Breast epithelium (tissue), 4 donors: ENCODE results near the gene RGMA. TPM values are rescaled to one million over a fixed set of nuclear protein-coding genes. Genes with fewer than 3 reads are reported as not detected.
A peak's percentile ranks its signal among the peaks of the same experiment; 100 is the strongest.

Experiments
- DNase-seq, 2 donors: peaks; one replicate each; pipeline ENCODE4 v3.0.0-alpha.2; 2019; ENCODE audit warnings: low spot score in 2 of 2
- H3K27ac ChIP-seq, 2 donors: fragments of 200-600 bp; sonication (generic) in 1 of 2; one replicate each; pipeline ENCODE4 v1.5.1; 2016 to 2019; ENCODE audit warnings: mild to moderate bottlenecking in 1 of 2
- H3K27me3 ChIP-seq, 2 donors: fragments of 200-600 bp; sonication (generic) in 1 of 2; one replicate each; pipeline versions ENCODE4 v1.5.1 to v1.6.0; 2017 to 2019; ENCODE audit warnings: control low read depth in 1 of 2, mild to moderate bottlenecking in 1 of 2
- H3K36me3 ChIP-seq: fragments of 200-600 bp; one replicate; pipeline ENCODE4 v1.5.1; 2019
- H3K4me1 ChIP-seq, 2 donors: fragments of 200-600 bp; sonication (generic); one replicate each; pipeline ENCODE4 v1.5.1; 2016 to 2019; ENCODE audit warnings: control low read depth in 1 of 2
- H3K4me3 ChIP-seq, 3 donors: fragments of 200-600 bp; sonication (generic); 1 replicate in 2 of 3; 2 replicates in 1 of 3; pipeline ENCODE4 v1.5.1; 2016 to 2019; ENCODE audit warnings: mild to moderate bottlenecking in 3 of 3, moderate library complexity in 2 of 3
- H3K9me3 ChIP-seq, 2 donors: fragments of 200-600 bp; sonication (generic) in 1 of 2; one replicate each; pipeline ENCODE4 v1.5.1; 2016 to 2019; ENCODE audit warnings: control low read depth in 1 of 2
- CTCF ChIP-seq, 3 donors: fragments of 450-650 bp; IDR thresholded peaks; one replicate each; pipeline ENCODE4 v1.5.1; 2016 to 2017; ENCODE audit warnings: antibody characterized with exemption in 3 of 3, mild to moderate bottlenecking in 3 of 3, moderate library complexity in 3 of 3
- POLR2A ChIP-seq: fragments of 450-650 bp; IDR thresholded peaks from one replicate; pipeline ENCODE4 v1.6.1; 2016; ENCODE audit warnings: antibody characterized with exemption, mild to moderate bottlenecking, moderate library complexity
- POLR2AphosphoS5 ChIP-seq, 3 donors: sonication (generic); formaldehyde crosslinking; IDR thresholded peaks; one replicate each; pipeline ENCODE4 v1.6.1; 2017; ENCODE audit warnings: antibody characterized with exemption in 3 of 3
- intact Hi-C: fragments of 100-400 bp; cut with DNase I; formaldehyde crosslinking; loops from one replicate; pipeline ENCODE4 v1.15.1; 2023; ENCODE audit warnings: low total_unique reads
- total RNA-seq, 3 donors: library from RNA; depleted of rRNA; stranded (reverse); fragments of >200 nt; gene quantifications; one replicate each; pipeline ENCODE4 v1.1.0, GENCODE V29; 2016

The RGMA gene
- total RNA-seq, 3 donors from 2014 or later: 9.7 to 17.7 (median 14.4) TPM

- H3K27ac ChIP-seq: peak overlapping the region; percentile 86 to 92
- no peaks in the 10 kb centered on the region for H3K9me3 ChIP-seq
- intact Hi-C loops: no loop called here
- no peaks in the 10 kb centered on the region for H3K36me3 ChIP-seq
- DNase-seq: no peak
- H3K4me3 ChIP-seq: peak overlapping the region; percentile 79 to 84 (median 82)
- TF ChIP-seq POLR2A (no peak), POLR2AphosphoS5 (IDR thresholded peaks at IDR 0.05) (peak in 1 of 3 donors; percentile 14)
- no peaks in the 10 kb centered on the region for H3K27me3 ChIP-seq
- H3K4me1 ChIP-seq: peaks cover 0 to 2% of the 10 kb centered on the region in 2 donors
Observed at GRCh38 chr15:93072411-93073394, 16.3 kb downstream of the RGMA start.

GRCh38 chr15:93072011-93072410 is 17.0 kb downstream of the RGMA start:
- Histone ChIP-seq H3K27me3 (no peaks in the 10 kb centered on the region), H3K4me1 (peaks cover 0 to 9% of the 10 kb centered on the region in 2 donors), H3K36me3 (no peaks in the 10 kb centered on the region), H3K27ac (peak overlapping the region; percentile 86 to 92), H3K9me3 (no peaks in the 10 kb centered on the region), H3K4me3 (peak overlapping the region; percentile 79 to 84 (median 82))
- no peak for DNase-seq
- intact Hi-C loops: no loop called here
- peak in 1 of 3 donors; percentile 39 for TF ChIP-seq POLR2AphosphoS5 (IDR thresholded peaks at IDR 0.05)
- no peak for TF ChIP-seq POLR2A
- no peak for TF ChIP-seq CTCF (IDR thresholded peaks at IDR 0.05)

- no peak for DNase-seq
- Histone ChIP-seq H3K9me3 (no peaks in the 10 kb centered on the region), H3K4me3 (peak overlapping the region; percentile 79 to 84 (median 82)), H3K27ac (peak overlapping the region; percentile 85 to 86), H3K4me1 (peaks cover 0 to 10% of the 10 kb centered on the region in 2 donors), H3K36me3 (no peaks in the 10 kb centered on the region), H3K27me3 (no peaks in the 10 kb centered on the region)
- TF ChIP-seq POLR2A: no peak
- TF ChIP-seq CTCF (IDR thresholded peaks at IDR 0.05): no peak
- no peak for TF ChIP-seq POLR2AphosphoS5 (IDR thresholded peaks at IDR 0.05)
- intact Hi-C loops: loop anchor here (2.0 kb wide), 1 partner anchor 43 kb away; no protein-coding TSS in a partner anchor
Observed at GRCh38 chr15:93071469-93071936, 17.5 kb downstream of the RGMA start.

- H3K36me3 ChIP-seq: no peaks in the 10 kb centered on the region
- no peak for DNase-seq
- H3K4me1 ChIP-seq: peaks cover 0 to 10% of the 10 kb centered on the region in 2 donors
- intact Hi-C loops: loop anchor here (2.0 kb wide), 1 partner anchor 42 kb away; no protein-coding TSS in a partner anchor
- H3K4me3 ChIP-seq: peak overlapping the region; percentile 79 to 84 (median 82)
- TF ChIP-seq POLR2AphosphoS5 (IDR thresholded peaks at IDR 0.05): no peak
- no peak for TF ChIP-seq CTCF (IDR thresholded peaks at IDR 0.05)
- TF ChIP-seq POLR2A: no peak
- H3K27me3 ChIP-seq: no peaks in the 10 kb centered on the region
- H3K27ac ChIP-seq: peak overlapping the region; percentile 85 to 86
- no peaks in the 10 kb centered on the region for H3K9me3 ChIP-seq
Observed at GRCh38 chr15:93070551-93071296, 18.3 kb downstream of the RGMA start.

GRCh38 chr15:93070132-93070531 is 18.9 kb downstream of the RGMA start:
- Histone ChIP-seq H3K36me3 (no peaks in the 10 kb centered on the region), H3K9me3 (no peaks in the 10 kb centered on the region), H3K4me3 (peak overlapping the region; percentile 79 to 84 (median 82)), H3K27ac (peak overlapping the region; percentile 85 to 86), H3K27me3 (no peaks in the 10 kb centered on the region), H3K4me1 (peaks cover 0 to 10% of the 10 kb centered on the region in 2 donors)
- no peak for DNase-seq
- intact Hi-C loops: loop anchor here (2.0 kb wide), 1 partner anchor 41 kb away; no protein-coding TSS in a partner anchor
- TF ChIP-seq CTCF (IDR thresholded peaks at IDR 0.05): no peak
- no peak for TF ChIP-seq POLR2AphosphoS5 (IDR thresholded peaks at IDR 0.05)
- TF ChIP-seq POLR2A: no peak
